Fibroblast of skin of scalp (primary cell): ENCODE results near the gene SEMA3D. TPM values are rescaled to one million over a fixed set of nuclear protein-coding genes. Genes with fewer than 3 reads are reported as not detected.

ENCODE experiments used
- DNase-seq: peaks from one replicate; pipeline ENCODE4 v3.0.0-alpha.2; 2013
- polyA plus RNA-seq, 2 experiments: library from polyadenylated mRNA; unstranded; fragments of 120-200 nt; gene quantifications; one replicate each; pipeline ENCODE4 v1.2.1, GENCODE V29; 2013; ENCODE audit not compliant: insufficient read length in 2 of 2

The SEMA3D gene
- polyA plus RNA-seq (2013, experiment 1 of 2; ENCODE audit: insufficient read length): 6.4 TPM
- 8.8 TPM for polyA plus RNA-seq (2013, experiment 2 of 2; ENCODE audit: insufficient read length)

GRCh38 chr7:85186521-85187241 is at the start of gene SEMA3D:
TSS of gene SEMA3D (minus strand) at chr7:85187056. CDS start at chr7:85121891, 65,165 bp downstream.
- peak; percentile 87 for DNase-seq

GRCh38 chr7:85234730-85235129 is 47.9 kb upstream of the SEMA3D start:
- DNase-seq: no peak

DNA sequence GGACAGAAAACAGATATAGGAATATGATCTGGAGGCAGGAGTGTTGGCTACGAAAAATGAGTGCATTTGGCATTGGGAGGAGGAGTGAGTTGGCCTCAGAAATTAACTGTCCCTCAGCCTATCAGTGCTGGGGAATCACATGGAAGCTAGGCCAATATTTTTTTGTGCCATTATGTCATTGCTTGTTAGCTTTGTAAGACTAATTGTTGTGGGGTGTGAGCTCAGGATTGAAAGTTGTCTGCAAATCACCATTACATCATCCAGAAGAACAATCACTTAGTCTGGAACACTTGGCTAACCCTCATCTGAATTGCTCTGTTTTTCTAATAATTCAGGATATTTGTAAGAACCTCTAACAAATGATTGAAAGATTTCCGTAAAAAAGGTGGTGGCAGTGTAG is 45.2 kb upstream of the SEMA3D start:
- DNase-seq: no peak

DNA sequence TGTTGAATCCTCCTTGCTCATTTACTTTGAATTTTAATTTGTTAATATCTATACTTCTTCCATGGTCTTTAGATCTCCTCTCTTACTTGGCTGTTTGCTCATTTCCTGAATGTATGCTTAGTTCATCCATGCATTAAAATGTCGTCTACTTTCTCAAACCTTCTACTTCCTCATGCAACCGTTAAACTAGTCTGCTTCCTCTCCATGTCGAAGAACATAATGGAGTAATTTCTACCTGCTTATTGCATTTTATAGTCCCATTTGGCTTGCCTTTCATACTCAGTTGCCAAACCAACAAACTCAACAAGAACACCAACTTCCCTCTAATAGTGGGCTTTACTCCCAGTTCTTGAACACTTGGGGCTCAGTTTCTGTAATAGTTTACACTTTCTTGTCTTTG is 43.8 kb upstream of the SEMA3D start:
- no peak for DNase-seq

- peak; percentile 51 for DNase-seq
Observed at GRCh38 chr7:85229544-85229943, 42.7 kb upstream of the SEMA3D start.

- peak; percentile 82 for DNase-seq
Observed at GRCh38 chr7:85226361-85227085, 39.7 kb upstream of the SEMA3D start.

GRCh38 chr7:85224171-85224570 is 37.3 kb upstream of the SEMA3D start:
- DNase-seq: peak; percentile 18

GRCh38 chr7:85222522-85222921 is 35.7 kb upstream of the SEMA3D start:
- DNase-seq: peak; percentile 25

DNA sequence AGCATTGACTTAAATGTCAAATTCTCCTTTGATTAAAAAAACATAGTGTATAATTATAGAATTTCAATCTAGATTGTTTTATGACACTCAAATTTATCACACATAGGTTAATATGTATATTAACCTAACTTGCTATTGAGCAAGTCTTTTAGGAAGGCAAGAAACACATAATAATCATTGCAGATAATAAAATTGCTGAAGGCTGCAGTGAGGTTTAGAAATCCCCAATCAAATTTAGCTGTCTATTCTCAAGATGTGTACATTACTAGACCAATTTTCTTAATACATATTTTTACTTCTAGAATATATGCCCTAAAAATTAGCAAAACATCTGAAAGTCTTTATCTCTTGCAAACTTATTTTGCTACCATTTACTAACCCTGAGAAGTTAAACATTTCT is 34.9 kb upstream of the SEMA3D start:
- no peak for DNase-seq

DNA sequence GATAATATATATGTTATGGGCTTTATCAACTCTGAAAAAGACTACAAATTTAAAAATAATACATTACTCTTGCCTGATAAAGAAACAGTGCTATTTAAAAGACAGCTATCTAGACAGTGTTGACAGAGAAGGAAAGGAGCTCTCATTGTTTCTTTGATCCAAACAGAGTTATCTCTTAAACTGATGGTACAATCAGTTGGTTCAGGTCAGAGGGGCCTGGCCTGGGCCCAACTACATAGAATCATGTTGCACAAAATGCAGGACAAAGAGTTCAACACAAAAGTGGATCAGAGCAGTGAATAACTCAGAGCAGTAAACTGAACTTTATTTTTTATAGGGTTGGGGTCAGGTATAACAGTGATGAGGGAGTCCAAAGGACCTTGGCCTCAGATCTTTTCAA is 33.8 kb upstream of the SEMA3D start:
- DNase-seq: no peak

DNA sequence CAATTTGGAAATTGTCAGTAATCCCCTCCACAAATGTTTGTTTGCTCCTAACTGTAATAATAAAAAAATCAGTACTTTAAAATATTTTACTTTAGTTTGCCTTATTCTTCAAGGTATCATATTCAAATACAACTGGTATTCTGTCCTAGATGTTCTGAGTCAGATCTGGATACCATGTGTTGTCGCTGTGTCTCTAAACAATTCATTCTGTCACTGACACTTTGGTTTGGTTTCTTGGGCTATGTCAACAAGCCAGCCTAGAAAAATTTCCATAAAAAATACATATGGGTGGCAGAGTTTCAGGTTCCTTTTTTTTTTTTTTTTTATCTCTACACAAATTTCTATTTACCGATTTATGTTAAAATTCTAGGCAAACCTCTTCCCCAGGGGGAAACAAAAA is 33.2 kb upstream of the SEMA3D start:
- DNase-seq: no peak

DNA sequence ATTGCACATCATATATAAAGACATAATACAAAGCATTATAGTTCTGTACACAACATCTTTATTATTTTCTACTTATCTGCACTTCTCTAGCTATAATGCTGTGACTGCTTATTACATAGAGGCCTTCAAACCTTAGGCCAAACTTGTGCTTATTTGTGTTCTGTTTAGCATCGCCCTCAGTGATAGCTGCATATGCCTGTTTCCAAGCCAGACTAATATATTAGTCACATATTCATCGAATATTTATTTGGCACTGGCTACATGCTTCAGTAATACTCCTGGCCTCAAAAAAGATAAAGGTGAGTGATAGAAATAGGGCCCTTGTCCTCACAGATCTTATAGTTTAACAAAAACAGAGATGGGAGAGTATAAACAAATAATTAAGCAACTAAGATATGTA is 30.2 kb upstream of the SEMA3D start:
- DNase-seq: no peak

DNA sequence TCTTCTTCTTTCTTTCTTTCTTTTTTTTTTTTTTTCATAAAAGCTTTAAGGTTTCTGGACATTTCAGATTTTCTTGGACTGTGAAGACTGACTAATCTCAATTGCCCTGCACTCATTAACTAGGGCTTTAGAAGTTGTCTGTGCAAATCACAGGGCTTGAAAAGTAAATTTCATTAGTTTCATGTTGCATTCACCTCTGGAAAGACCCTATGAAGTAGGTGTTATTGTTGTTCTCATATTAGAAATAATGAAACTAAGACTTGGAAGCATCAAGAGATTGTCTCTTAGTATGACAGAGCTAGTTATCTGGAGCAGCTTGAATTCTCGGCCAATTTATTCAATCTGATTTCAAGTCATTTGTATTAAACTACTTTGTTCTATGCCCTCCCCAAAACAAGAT is 28.2 kb upstream of the SEMA3D start:
- no peak for DNase-seq

GRCh38 chr7:85213500-85213899 is 26.6 kb upstream of the SEMA3D start:
- no peak for DNase-seq

- peak; percentile 3 for DNase-seq
Observed at GRCh38 chr7:85205754-85206153, 18.9 kb upstream of the SEMA3D start.

GRCh38 chr7:85204496-85204895 is 17.6 kb upstream of the SEMA3D start:
- DNase-seq: no peak

- no peak for DNase-seq
Observed at GRCh38 chr7:85204061-85204460, 17.2 kb upstream of the SEMA3D start.

- no peak for DNase-seq
Observed at GRCh38 chr7:85201209-85201608, 14.4 kb upstream of the SEMA3D start.

DNA sequence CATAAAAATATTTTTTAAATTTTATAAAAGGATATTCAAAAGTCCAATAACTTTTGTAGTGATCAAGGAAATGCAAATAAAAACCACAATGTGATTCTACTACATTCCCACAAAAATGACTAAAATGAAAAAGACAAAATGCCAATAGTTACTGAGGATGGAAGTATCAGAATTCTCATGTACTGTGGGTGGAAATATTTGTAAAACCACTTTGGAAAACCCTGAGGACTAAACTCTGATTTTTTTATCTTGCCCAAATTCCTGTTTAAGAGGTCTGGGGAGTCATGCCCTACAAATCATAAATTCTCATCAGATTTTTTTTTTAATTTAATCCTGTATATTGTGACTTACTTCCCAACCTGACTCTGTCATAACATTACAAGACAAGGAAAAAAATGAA is 9.8 kb upstream of the SEMA3D start:
- peak; percentile 63 for DNase-seq

DNA sequence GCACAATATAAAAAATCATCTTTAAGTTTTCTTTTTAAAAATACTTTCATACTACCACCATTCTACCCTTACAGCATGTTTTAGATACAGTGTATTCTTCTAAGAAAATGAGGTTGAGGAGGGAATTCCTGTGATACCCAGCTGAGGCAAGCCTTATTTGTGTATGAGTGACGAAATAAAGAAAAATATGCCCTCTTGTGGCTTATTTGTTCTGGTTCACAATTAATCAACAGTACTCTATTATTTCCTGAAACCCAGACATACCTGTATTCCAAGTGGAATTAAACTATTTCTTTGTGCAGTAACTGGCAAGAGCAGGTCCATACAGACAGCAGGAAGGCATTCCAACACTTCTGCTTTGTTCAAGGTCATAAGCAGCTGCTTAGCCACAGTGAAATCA is 4.5 kb upstream of the SEMA3D start:
- peak; percentile 46 for DNase-seq

- peak; percentile 49 for DNase-seq
Observed at GRCh38 chr7:85186083-85186520, 754 bp downstream of the SEMA3D start.

DNA sequence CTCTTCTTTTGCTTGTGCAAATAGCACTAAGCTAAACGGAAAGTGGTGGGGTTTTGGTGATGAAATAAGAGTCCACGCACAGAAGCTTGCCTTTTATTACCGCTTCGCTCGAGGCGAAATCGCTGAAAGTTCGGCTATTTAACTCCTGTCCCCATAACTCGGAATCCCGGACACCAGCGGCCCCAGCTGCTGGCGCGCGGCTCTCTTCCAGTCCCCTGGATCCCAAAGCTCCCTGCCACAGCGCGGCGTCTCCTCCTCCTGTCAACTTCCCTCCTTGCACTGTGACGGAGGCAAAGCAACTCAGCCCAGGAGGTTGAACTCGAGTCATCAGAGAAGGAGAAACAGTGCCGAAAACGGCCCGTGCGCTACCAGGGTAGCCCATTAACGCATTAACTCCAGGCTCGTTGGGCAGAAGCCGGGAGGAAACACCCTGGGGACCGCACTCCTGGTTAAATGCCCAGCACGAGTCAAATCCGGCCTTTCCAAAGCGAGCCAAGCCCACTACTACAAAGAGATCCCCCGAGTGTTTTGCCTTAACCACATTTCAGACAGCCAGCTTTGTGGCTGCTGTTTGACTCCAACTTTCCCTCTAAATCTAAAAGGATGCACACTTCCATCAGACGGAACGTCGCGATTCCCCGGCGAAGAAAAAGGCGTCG is 1.3 kb downstream of the SEMA3D start:
- DNase-seq: peak; percentile 84
